ENCODE measurements around the gene EIF4G1.

EIF4G1 gene

DNA sequence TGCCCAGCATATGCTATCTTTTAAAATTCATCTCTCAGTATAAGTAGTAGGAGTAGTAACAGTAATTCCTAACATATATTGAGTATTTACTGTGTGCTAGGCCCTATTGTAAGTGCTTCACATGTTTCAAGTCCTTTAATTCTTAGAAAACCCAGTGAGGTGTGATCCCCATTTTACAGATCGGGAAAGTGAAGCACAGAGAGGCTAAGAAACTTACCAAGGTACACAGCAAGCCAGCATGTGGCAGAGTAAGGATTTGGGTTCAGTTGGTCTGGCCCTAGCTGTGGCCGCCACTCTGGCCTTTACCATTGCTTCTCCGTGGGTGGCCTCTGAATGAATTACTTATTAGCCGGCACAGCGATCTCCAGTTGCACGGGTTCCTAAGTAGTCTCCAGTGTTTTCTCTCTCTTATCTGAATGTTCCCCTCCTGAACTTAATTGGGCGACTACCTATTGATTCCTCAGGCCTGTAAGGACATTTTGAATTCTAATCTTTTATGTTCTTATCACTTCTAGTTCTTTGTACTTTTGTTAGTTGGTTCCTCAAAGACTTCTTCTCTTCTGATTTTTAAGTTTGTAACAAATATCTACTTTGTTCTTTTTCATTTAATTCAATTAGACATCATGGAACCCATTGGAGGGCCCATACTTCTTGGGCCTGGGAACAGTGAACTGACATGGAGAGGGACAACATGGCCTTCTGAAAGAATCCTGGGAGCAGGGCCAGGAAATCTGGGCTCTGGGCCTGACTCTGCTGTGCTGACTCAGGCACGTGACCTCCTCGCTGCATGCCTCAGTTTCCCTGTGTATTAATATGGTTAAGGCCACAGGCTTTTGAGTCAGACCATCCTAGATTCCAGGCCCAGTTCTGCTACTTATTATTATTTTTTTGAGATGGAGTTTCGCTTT, 35.4 kb downstream of the EIF4G1 start:
- TF ChIP-seq, protein P1, sequence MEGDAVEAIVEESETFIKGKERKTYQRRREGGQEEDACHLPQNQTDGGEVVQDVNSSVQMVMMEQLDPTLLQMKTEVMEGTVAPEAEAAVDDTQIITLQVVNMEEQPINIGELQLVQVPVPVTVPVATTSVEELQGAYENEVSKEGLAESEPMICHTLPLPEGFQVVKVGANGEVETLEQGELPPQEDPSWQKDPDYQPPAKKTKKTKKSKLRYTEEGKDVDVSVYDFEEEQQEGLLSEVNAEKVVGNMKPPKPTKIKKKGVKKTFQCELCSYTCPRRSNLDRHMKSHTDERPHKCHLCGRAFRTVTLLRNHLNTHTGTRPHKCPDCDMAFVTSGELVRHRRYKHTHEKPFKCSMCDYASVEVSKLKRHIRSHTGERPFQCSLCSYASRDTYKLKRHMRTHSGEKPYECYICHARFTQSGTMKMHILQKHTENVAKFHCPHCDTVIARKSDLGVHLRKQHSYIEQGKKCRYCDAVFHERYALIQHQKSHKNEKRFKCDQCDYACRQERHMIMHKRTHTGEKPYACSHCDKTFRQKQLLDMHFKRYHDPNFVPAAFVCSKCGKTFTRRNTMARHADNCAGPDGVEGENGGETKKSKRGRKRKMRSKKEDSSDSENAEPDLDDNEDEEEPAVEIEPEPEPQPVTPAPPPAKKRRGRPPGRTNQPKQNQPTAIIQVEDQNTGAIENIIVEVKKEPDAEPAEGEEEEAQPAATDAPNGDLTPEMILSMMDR (conservative IDR thresholded peaks at IDR 0.05; ENCODE audit: control insufficient read depth, insufficient read depth, low read depth, low read length): no peak
- H3K4me3 ChIP-seq (ENCODE audit: control insufficient read depth, low read depth, low read length): no peak overlapping the region
- no peak for DNase-seq (ENCODE audit: low read depth)

DNA sequence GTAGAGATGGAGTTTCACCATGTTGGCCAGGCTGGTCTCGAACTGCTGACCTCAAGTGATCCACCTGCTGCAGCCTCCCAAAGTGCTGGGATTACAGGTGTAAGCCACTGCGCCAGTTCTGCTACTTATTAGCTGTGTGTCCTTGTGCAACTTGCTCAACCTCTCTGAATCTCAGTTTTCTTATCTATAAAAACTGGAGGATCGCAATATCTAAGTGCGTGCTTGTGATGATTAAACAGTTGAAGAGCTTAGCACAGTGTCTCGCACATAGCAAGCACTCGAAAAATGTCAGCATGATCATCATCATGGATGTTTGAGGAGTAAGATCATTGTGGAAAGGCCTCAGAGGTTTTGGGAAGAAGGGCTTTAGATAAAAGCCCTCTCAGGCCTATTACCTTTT, 36.2 kb downstream of the EIF4G1 start:
- H3K4me3 ChIP-seq (ENCODE audit: control insufficient read depth, low read depth, low read length): no peak overlapping the region

DNA sequence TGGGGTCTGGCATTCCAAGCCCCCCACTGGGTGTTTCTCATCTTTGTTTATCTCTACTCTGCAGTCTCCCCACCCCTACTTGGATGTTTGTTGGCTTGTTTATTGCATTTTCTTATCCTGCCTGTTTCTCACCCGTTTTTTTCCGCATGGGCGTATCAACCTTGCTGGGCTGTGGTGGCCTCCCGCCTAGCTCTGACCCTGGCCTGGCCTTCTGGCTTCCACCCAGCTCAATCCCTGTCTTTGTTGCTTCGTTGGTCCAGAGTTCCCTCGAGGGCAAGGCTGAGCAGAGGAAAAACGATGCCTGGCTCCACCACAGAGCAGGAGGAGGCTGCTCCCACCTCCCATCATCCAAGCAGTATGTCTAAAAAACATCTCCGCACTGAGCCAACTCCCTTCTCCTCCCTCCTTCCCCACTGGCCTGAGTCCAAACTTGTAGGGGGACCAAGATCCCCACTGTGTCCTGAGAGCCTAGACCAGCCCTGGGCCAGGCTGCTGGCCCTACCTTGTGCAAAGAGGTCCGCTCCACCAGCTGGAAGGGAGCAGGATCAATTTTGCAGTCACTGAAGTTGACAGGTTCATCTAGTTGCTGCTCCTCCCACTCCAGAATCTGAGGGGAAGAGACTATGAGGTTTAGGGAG, 37.2 kb downstream of the EIF4G1 start:
- H3K4me3 ChIP-seq (ENCODE audit: control insufficient read depth, low read depth, low read length): no peak overlapping the region
- DNase-seq (ENCODE audit: low read depth): no peak
- TF ChIP-seq, protein P1 (conservative IDR thresholded peaks at IDR 0.05; ENCODE audit: control insufficient read depth, insufficient read depth, low read depth, low read length): no peak

More for the DNA sequence above, 36.2 kb downstream of the EIF4G1 start:
- TF ChIP-seq, protein P1 (conservative IDR thresholded peaks at IDR 0.05; ENCODE audit: control insufficient read depth, insufficient read depth, low read depth, low read length): no peak
- DNase-seq (ENCODE audit: low read depth): no peak

DNA sequence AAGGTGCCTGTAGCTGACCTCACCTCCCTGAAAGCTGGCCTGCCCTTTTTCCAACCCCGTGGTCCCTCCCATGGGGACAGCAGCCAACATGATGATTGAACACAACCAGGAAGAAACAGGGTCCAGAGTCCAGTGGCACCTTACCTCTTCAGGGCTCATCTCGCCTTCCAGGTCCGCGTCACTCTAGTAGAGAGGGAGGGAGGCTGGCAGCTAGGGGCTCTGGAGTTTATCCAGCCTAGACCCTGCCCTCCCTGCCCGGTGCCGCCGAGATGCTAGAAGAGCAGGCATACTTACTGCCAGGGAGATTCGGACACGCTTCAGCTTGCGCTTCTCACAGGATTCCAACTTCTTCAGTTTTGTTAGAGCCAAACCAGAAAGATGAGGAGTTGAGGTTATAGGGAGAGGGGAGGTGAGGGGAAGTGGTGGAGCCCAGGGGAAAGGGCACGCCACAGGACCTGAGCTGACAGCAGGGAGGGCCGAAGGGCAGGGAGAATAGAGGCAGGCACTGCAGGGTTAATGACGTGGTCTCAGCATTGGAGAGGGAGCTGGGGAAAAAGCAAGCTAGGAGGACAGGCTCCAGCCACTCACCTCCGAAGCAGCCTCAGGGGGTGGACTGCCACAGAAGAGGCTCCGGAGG, 37.9 kb downstream of the EIF4G1 start:
- TF ChIP-seq, protein P1 (conservative IDR thresholded peaks at IDR 0.05; ENCODE audit: control insufficient read depth, insufficient read depth, low read depth, low read length): no peak
- no peak overlapping the region for H3K4me3 ChIP-seq (ENCODE audit: control insufficient read depth, low read depth, low read length)
- DNase-seq (ENCODE audit: low read depth): no peak

DNA sequence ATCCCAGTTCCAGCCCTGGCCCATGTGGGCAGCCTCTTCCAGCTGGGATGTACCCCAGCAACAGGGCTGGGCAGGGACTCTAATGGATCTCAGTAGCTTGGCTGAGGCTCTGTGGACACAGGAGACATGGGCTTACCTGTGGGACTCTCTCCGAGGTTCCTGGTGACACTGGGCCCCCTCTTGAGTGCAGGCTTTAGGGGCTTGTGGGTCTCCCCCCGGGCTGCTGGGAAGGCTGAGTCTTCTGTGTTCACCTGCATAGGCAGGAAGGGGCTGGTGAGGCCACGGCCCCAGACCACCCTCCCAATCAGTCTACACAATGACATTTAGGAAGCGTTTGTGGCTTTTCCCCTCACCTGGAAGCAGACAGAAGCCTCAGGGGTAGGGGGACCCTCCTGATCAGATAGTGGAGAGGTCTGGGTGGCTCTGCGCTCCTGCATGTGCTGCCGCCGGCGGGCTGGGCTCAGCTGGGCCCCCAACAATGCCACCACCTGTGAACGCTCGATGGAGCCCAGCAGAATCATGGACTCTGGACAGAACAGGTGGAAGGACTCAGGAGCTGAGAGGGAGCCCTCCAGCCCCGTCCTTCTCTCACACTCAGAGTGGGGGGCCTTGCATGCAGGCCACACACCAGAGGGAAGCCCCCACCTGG, 38.6 kb downstream of the EIF4G1 start:
- no peak for DNase-seq (ENCODE audit: low read depth)
- no peak overlapping the region for H3K4me3 ChIP-seq (ENCODE audit: control insufficient read depth, low read depth, low read length)
- TF ChIP-seq, protein P1 (conservative IDR thresholded peaks at IDR 0.05; ENCODE audit: control insufficient read depth, insufficient read depth, low read depth, low read length): no peak

DNA sequence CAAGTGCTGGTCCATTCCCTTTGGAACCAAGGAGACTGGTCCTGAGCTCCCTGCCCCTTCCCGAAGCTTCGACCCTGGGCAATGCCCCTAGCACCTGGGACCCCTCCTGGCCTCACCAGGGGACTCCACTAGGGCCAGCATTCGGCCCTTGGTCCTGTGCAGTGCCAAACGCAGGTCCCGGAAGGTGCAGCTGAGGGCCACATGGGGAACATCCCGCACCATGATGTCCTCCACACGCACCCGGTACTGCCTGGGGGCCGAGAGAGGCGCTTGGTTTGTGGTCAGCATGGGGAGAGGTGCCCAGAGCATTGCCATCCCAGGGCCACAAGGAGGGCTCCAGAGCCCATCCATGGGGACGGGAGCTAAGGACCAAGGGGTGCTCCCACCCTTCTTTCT, 39.1 kb downstream of the EIF4G1 start:
- no peak overlapping the region for H3K4me3 ChIP-seq (ENCODE audit: control insufficient read depth, low read depth, low read length)
- TF ChIP-seq, protein P1 (conservative IDR thresholded peaks at IDR 0.05; ENCODE audit: control insufficient read depth, insufficient read depth, low read depth, low read length): no peak
- no peak for DNase-seq (ENCODE audit: low read depth)
